Measurements from ENCODE around the gene KCTD16. TPM values are rescaled to one million over a fixed set of nuclear protein-coding genes. Genes with fewer than 3 reads are reported as not detected.

Gene KCTD16
- total RNA-seq, 4 donors from 2014 or later, result not detected

DNA sequence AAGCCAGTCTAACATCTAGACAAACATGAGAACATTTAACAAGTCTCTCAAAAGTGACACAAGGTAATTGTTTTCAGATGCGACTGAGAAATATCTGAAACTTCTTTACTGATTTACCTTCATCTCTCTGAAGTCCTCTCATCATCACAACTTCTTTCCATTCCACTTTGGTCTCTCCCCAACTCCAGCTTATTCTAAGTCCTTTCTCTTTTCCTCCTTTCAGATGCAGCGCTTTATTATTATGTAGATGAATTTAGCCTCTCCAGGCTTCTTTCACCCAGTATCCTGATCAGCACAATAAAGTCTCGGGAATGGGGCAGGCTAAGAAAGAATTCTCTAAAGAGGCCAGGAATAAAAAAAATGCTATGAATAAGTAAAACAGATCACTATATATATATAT, 128.0 kb downstream of the KCTD16 start:
- WGBS, 2 donors, result 68 to 85% methylated on average over 2 to 3 of the region's 3 CpGs

DNA sequence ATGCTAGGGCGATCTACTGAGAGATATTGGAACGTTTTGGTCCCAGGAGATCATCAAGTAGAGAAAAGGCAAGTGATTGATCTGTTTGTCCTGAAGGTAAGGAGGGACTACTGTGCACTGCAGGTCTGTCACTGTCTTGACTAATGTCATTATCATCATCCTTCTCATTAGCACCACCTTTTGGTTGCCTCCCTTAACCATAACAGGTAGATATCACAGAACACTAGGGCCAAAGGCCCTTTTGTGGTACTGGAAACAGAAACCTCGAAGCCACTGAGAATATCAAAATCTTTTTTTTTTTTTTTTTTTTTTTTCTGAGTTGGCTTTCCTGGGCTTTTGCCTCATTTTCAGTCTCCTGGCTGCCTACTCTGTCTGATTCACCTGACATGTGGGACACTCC, 134.0 kb downstream of the KCTD16 start:
- H3K9me3 ChIP-seq, result no peaks in the 10 kb centered on the region
- WGBS, 2 donors, result 52 to 65% methylated on average over 3 of the region's 3 CpGs
- intact Hi-C loops (cut with DNase I), result no loop called here
- no peaks in the 10 kb centered on the region for H3K27me3 ChIP-seq
- H3K27ac ChIP-seq, result no peak overlapping the region
- TF ChIP-seq, protein P1, sequence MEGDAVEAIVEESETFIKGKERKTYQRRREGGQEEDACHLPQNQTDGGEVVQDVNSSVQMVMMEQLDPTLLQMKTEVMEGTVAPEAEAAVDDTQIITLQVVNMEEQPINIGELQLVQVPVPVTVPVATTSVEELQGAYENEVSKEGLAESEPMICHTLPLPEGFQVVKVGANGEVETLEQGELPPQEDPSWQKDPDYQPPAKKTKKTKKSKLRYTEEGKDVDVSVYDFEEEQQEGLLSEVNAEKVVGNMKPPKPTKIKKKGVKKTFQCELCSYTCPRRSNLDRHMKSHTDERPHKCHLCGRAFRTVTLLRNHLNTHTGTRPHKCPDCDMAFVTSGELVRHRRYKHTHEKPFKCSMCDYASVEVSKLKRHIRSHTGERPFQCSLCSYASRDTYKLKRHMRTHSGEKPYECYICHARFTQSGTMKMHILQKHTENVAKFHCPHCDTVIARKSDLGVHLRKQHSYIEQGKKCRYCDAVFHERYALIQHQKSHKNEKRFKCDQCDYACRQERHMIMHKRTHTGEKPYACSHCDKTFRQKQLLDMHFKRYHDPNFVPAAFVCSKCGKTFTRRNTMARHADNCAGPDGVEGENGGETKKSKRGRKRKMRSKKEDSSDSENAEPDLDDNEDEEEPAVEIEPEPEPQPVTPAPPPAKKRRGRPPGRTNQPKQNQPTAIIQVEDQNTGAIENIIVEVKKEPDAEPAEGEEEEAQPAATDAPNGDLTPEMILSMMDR (IDR thresholded peaks at IDR 0.05), result no peak
- no peak for TF ChIP-seq POLR2A (IDR thresholded peaks at IDR 0.05)
- no peak for DNase-seq
- H3K4me3 ChIP-seq, result no peak overlapping the region
- no peaks in the 10 kb centered on the region for H3K4me1 ChIP-seq
- no peaks in the 10 kb centered on the region for H3K36me3 ChIP-seq

More for the DNA sequence above, 128.0 kb downstream of the KCTD16 start:
- no peaks in the 10 kb centered on the region for H3K36me3 ChIP-seq
- DNase-seq, result no peak
- TF ChIP-seq POLR2A (IDR thresholded peaks at IDR 0.05), result no peak
- TF ChIP-seq, protein P1 (IDR thresholded peaks at IDR 0.05), result no peak
- intact Hi-C loops (cut with DNase I), result no loop called here
- H3K4me1 ChIP-seq, result no peaks in the 10 kb centered on the region
- no peaks in the 10 kb centered on the region for H3K9me3 ChIP-seq
- no peak overlapping the region for H3K27ac ChIP-seq
- H3K4me3 ChIP-seq, result no peak overlapping the region
- no peaks in the 10 kb centered on the region for H3K27me3 ChIP-seq

DNA sequence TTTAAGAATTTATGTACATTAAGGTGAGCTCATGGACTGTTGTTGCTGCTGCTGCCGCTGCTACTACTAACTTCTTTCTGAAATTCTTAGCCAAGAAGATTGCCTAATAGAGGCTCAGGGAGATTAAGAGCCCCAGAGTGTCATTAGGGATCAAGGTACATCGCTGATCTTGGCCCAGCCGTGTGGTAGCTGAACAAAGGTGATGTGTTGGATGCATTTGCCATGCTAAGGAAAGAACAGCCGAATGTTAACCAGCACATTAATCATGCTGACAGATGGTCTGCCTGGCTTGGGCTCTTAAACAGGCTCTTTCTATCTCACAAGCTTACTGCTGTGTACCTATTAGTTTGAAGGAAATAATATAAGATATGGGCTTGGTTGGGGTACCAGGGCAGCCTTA, 137.1 kb downstream of the KCTD16 start:
- DNase-seq, result no peak
- 27 to 49% methylated on average over 4 of the region's 4 CpGs for WGBS, 2 donors
- H3K36me3 ChIP-seq, result no peaks in the 10 kb centered on the region
- H3K27me3 ChIP-seq, result no peaks in the 10 kb centered on the region
- H3K4me3 ChIP-seq, result no peak overlapping the region
- H3K4me1 ChIP-seq, result no peaks in the 10 kb centered on the region
- H3K27ac ChIP-seq, result no peak overlapping the region
- intact Hi-C loops (cut with DNase I), result no loop called here
- H3K9me3 ChIP-seq, result no peaks in the 10 kb centered on the region
- no peak for TF ChIP-seq POLR2A (IDR thresholded peaks at IDR 0.05)
- TF ChIP-seq, protein P1 (IDR thresholded peaks at IDR 0.05), result no peak

DNA sequence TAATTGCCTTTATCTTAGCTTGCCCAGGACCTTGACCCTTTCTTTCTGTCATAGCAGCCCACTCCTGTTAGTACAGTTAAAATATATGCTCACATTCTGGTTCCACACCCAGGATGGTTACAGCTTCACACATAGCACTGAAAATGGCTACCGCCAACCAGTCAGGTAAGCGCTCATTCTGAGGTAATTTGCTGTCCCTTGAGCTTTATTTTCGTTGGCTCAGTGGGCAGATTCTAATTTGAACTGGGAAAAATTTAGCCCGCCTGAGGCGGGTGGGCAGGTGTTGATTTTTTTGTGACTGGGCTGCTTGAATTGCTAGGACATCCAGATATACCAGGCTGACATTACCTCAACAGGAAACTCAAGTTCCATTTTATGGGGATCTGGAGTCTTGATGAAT, 137.5 kb downstream of the KCTD16 start:
- no peak for TF ChIP-seq POLR2A (IDR thresholded peaks at IDR 0.05)
- TF ChIP-seq, protein P1 (IDR thresholded peaks at IDR 0.05), result no peak
- no peaks in the 10 kb centered on the region for H3K9me3 ChIP-seq
- H3K27ac ChIP-seq, result no peak overlapping the region
- H3K36me3 ChIP-seq, result no peaks in the 10 kb centered on the region
- no peak overlapping the region for H3K4me3 ChIP-seq
- H3K4me1 ChIP-seq, result no peaks in the 10 kb centered on the region
- 76% methylated on average over 5 of the region's 5 CpGs for WGBS, 2 donors
- intact Hi-C loops (cut with DNase I), result no loop called here
- no peak for DNase-seq
- no peaks in the 10 kb centered on the region for H3K27me3 ChIP-seq

DNA sequence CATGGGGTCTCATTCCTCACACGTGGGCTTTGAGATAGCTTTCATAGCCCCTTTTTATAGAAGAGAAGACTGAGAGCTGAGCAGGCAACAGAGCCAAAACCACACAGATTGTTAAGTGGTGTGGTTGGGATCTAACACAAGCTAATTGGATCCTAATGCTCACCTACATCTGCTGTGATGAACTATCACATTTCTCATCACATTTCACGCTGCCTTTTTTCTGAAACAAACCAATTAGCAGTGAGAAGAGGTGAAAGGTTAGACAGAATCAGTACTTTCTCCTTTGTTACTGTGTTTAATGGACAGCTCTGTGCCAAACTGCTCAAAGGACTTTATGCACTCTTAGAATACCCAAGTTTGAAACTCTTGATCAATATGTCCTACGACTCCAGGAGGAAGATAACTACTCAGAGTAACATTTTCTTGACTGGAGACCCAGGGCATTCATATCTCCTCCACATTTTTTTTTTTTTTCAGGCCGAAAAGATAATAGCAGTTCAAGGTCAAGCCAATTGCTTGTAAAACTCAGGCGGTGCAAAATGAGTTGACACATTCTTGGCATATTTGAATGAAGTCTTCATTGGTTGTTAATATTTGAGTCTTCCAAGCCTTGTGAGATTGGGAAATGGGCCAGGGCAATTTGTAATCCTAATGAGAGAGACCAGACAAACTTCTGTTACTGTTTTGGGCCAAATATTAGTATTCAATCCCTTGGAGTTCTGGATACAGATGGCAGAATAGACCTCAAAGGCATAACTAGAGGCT, 138.4 kb downstream of the KCTD16 start:
- 42 to 44% methylated on average over 5 of the region's 5 CpGs for WGBS, 2 donors
- no peak for DNase-seq
- Histone ChIP-seq H3K27ac (no peak overlapping the region), H3K9me3 (no peaks in the 10 kb centered on the region), H3K4me3 (no peak overlapping the region), H3K36me3 (no peaks in the 10 kb centered on the region), H3K4me1 (no peaks in the 10 kb centered on the region), H3K27me3 (no peaks in the 10 kb centered on the region)
- no peak for TF ChIP-seq POLR2A (IDR thresholded peaks at IDR 0.05)
- TF ChIP-seq, protein P1 (IDR thresholded peaks at IDR 0.05), result no peak
- intact Hi-C loops (cut with DNase I), result no loop called here
